PC-9 (cell line): ENCODE results near the gene SPEN.

Experiments
- CTCF ChIP-seq: fragments of 200-600 bp; sonication (generic); conservative IDR thresholded peaks from 2 replicates; pipeline ENCODE4 v1.6.1; 2017; ENCODE audit warnings: mixed run types, antibody characterized with exemption, mild to moderate bottlenecking, moderate library complexity
- EZH2 ChIP-seq: fragments of 200-600 bp; sonication (generic); IDR thresholded peaks from 2 replicates; pipeline ENCODE4 v1.8.0; 2017; ENCODE audit warnings: antibody characterized with exemption, low read depth

GRCh38 chr1:15951341-15952153 lies 104.0 kb downstream of the SPEN start:
- TF ChIP-seq CTCF (no peak), EZH2 (no peak)
